PFSK-1 (cell line): ENCODE results near the gene CALML6.

ENCODE experiments used
- FOXP2 ChIP-seq: optimal IDR thresholded peaks from 2 replicates; pipeline ENCODE3; 2011; ENCODE audit warnings: borderline replicate concordance, control low read depth, inconsistent platforms; ENCODE audit not compliant: insufficient read depth; ENCODE audit errors: extremely low read length, extremely low read depth
- POLR2AphosphoS5 ChIP-seq: IDR thresholded peaks from 2 replicates; pipeline ENCODE4 v1.6.1; 2012; ENCODE audit warnings: low read depth, mild to moderate bottlenecking, control low read depth, low read length, moderate library complexity
- SIN3A ChIP-seq: IDR thresholded peaks from 2 replicates; pipeline ENCODE4 v1.6.1; 2012; ENCODE audit warnings: mild to moderate bottlenecking, low read length, moderate library complexity, borderline replicate concordance; ENCODE audit not compliant: insufficient read depth
- TAF1 ChIP-seq: IDR thresholded peaks from 2 replicates; pipeline ENCODE4 v1.6.1; 2012; ENCODE audit warnings: low read length, control low read depth, borderline replicate concordance; ENCODE audit not compliant: insufficient read depth
- TF ChIP-seq, protein P1 (sequence below), 2 experiments: IDR thresholded peaks; 2 replicates each; pipeline versions ENCODE4 v1.6.1 to v1.8.0; 2011 to 2012; ENCODE audit warnings: low read depth in 2 of 2, low read length in 2 of 2, control low read depth in 1 of 2, inconsistent platforms in 1 of 2, mild to moderate bottlenecking in 1 of 2, moderate library complexity in 1 of 2; ENCODE audit not compliant: insufficient read depth in 1 of 2

DNA sequence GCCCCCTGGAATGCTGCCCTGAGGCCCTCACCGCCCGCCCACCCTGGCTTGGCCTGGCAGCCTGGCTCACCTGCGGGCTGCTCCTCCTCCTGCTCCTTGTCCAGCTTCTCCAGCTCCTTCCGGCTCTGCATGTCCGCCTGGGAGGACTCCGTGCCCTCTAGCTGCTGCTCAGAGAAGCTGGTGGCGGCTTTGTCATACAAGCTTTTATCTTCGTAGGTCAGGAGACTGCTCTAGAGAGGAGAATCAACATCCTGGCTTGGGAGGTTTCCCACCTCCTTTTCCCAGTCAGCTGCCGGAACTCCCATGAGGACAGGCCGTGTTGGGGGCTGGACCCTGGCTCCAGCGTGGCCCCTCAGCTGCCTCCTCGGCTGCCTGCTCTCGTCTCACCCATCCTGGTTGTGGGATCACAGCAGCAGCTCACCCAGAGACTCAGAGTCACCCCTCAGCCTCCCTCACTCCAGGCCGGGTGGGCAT, 40.6 kb downstream of the CALML6 start:
- no peak for TF ChIP-seq SIN3A
- TF ChIP-seq, protein P1, sequence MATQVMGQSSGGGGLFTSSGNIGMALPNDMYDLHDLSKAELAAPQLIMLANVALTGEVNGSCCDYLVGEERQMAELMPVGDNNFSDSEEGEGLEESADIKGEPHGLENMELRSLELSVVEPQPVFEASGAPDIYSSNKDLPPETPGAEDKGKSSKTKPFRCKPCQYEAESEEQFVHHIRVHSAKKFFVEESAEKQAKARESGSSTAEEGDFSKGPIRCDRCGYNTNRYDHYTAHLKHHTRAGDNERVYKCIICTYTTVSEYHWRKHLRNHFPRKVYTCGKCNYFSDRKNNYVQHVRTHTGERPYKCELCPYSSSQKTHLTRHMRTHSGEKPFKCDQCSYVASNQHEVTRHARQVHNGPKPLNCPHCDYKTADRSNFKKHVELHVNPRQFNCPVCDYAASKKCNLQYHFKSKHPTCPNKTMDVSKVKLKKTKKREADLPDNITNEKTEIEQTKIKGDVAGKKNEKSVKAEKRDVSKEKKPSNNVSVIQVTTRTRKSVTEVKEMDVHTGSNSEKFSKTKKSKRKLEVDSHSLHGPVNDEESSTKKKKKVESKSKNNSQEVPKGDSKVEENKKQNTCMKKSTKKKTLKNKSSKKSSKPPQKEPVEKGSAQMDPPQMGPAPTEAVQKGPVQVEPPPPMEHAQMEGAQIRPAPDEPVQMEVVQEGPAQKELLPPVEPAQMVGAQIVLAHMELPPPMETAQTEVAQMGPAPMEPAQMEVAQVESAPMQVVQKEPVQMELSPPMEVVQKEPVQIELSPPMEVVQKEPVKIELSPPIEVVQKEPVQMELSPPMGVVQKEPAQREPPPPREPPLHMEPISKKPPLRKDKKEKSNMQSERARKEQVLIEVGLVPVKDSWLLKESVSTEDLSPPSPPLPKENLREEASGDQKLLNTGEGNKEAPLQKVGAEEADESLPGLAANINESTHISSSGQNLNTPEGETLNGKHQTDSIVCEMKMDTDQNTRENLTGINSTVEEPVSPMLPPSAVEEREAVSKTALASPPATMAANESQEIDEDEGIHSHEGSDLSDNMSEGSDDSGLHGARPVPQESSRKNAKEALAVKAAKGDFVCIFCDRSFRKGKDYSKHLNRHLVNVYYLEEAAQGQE (IDR thresholded peaks at IDR 0.05; ENCODE audit: insufficient read depth in 1 of 2, low read depth in 2 of 2, low read length in 2 of 2), result no peak
- no peak for TF ChIP-seq POLR2AphosphoS5
- no peak for TF ChIP-seq TAF1
- TF ChIP-seq FOXP2, result no peak
